ENCODE results near the gene SNAPC5. TPM values are rescaled to one million over a fixed set of nuclear protein-coding genes. Genes with fewer than 3 reads are reported as not detected.

The SNAPC5 gene
- total and polyA plus RNA-seq, 2 of the 13 experiments (the other 11 are each of a cell fraction or from before 2014, with no cell fraction given): 14.8 to 36.2 TPM

DNA sequence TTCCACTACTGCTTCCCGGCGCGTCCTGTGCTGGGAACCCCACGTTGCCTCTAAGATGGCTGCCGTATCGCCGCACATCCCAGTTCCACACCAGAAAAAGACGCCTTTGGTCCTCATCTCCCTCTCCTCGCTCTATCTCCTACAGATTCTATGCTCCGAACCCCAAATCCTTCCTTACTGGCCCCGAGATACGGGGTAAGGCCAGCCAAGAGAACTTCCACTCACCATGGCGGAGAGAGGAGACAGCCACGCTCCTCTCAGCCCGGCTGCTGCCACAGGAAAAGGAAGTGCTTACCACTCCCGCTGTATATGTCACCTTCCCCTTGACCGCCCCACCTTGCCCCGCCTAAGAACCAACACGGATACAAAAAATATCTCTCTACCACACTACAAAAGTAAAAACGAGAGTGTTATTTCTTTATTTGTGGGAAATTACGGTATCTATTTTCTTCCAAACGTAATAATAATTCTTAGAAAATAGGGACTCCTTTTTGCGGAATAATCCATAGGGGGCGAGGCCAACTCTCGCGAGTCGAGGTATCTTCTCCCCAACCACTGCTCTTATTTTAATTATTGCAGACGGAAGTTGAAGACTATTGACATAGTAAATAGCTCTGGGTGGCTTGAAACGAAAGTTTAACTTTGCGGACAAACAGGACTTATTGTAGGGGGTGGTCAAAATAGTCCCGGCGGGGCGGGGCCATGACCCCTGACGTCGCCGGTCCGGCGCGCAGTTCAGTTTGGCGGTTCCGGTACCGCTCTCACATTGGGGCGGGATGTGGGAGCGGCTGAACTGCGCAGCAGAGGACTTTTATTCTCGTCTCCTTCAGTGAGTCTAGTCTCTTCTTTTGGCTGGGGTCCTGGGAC lies 7.2 kb upstream of the SNAPC5 start, which contains the start of the genes RPL4 and ZWILCH (continued):
- TF ChIP-seq, protein P1, sequence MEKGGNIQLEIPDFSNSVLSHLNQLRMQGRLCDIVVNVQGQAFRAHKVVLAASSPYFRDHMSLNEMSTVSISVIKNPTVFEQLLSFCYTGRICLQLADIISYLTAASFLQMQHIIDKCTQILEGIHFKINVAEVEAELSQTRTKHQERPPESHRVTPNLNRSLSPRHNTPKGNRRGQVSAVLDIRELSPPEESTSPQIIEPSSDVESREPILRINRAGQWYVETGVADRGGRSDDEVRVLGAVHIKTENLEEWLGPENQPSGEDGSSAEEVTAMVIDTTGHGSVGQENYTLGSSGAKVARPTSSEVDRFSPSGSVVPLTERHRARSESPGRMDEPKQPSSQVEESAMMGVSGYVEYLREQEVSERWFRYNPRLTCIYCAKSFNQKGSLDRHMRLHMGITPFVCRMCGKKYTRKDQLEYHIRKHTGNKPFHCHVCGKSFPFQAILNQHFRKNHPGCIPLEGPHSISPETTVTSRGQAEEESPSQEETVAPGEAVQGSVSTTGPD (CRISPR knock-in tag; IDR thresholded peaks at IDR 0.05): no peak
- TF ChIP-seq PAF1 (CRISPR knock-in tag; IDR thresholded peaks at IDR 0.05) (no peak), ZNF136 (CRISPR knock-in tag; IDR thresholded peaks at IDR 0.05; ENCODE audit: low read depth) (peak; percentile 22; the same call in 1 of the 2 replicates), ZNF556 (CRISPR knock-in tag; IDR thresholded peaks at IDR 0.05; ENCODE audit: borderline replicate concordance) (no peak; the same call in 1 of the 2 replicates), MAZ (IDR thresholded peaks at IDR 0.05; ENCODE audit: borderline replicate concordance, low read depth, low read length) (0 out of 2 replicates have a peak, but pooled peaks have one; percentile 36), MAZ (CRISPR knock-in tag; IDR thresholded peaks at IDR 0.05; ENCODE audit: low read depth) (no peak), MTA3 (CRISPR knock-in tag; IDR thresholded peaks at IDR 0.05) (no peak)
- TF ChIP-seq, protein P2, sequence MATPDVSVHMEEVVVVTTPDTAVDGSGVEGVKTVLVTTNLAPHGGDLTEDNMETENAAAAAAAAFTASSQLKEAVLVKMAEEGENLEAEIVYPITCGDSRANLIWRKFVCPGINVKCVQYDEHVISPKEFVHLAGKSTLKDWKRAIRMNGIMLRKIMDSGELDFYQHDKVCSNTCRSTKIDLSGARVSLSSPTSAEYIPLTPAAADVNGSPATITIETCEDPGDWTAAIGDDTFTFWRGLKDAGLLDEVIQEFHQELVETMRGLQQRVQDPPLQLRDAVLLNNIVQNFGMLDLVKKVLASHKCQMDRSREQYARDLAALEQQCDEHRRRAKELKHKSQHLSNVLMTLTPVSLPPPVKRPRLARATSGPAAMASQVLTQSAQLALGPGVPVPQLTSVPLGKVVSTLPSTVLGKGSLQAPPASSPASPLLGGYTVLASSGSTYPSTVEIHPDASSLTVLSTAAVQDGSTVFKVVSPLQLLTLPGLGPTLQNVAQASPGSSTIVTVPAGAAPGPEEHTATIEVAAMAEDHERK (CRISPR knock-in tag; IDR thresholded peaks at IDR 0.05; ENCODE audit: low read depth): no peak
- TF ChIP-seq, protein P3, sequence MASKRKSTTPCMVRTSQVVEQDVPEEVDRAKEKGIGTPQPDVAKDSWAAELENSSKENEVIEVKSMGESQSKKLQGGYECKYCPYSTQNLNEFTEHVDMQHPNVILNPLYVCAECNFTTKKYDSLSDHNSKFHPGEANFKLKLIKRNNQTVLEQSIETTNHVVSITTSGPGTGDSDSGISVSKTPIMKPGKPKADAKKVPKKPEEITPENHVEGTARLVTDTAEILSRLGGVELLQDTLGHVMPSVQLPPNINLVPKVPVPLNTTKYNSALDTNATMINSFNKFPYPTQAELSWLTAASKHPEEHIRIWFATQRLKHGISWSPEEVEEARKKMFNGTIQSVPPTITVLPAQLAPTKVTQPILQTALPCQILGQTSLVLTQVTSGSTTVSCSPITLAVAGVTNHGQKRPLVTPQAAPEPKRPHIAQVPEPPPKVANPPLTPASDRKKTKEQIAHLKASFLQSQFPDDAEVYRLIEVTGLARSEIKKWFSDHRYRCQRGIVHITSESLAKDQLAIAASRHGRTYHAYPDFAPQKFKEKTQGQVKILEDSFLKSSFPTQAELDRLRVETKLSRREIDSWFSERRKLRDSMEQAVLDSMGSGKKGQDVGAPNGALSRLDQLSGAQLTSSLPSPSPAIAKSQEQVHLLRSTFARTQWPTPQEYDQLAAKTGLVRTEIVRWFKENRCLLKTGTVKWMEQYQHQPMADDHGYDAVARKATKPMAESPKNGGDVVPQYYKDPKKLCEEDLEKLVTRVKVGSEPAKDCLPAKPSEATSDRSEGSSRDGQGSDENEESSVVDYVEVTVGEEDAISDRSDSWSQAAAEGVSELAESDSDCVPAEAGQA (IDR thresholded peaks at IDR 0.05; ENCODE audit: low read depth): no peak
- TF ChIP-seq, protein P3 (CRISPR knock-in tag; IDR thresholded peaks at IDR 0.05; ENCODE audit: borderline replicate concordance): no peak
- TF ChIP-seq, protein P4, sequence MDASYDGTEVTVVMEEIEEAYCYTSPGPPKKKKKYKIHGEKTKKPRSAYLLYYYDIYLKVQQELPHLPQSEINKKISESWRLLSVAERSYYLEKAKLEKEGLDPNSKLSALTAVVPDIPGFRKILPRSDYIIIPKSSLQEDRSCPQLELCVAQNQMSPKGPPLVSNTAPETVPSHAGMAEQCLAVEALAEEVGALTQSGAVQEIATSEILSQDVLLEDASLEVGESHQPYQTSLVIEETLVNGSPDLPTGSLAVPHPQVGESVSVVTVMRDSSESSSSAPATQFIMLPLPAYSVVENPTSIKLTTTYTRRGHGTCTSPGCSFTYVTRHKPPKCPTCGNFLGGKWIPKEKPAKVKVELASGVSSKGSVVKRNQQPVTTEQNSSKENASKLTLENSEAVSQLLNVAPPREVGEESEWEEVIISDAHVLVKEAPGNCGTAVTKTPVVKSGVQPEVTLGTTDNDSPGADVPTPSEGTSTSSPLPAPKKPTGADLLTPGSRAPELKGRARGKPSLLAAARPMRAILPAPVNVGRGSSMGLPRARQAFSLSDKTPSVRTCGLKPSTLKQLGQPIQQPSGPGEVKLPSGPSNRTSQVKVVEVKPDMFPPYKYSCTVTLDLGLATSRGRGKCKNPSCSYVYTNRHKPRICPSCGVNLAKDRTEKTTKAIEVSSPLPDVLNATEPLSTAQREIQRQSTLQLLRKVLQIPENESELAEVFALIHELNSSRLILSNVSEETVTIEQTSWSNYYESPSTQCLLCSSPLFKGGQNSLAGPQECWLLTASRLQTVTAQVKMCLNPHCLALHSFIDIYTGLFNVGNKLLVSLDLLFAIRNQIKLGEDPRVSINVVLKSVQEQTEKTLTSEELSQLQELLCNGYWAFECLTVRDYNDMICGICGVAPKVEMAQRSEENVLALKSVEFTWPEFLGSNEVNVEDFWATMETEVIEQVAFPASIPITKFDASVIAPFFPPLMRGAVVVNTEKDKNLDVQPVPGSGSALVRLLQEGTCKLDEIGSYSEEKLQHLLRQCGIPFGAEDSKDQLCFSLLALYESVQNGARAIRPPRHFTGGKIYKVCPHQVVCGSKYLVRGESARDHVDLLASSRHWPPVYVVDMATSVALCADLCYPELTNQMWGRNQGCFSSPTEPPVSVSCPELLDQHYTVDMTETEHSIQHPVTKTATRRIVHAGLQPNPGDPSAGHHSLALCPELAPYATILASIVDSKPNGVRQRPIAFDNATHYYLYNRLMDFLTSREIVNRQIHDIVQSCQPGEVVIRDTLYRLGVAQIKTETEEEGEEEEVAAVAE (CRISPR knock-in tag; IDR thresholded peaks at IDR 0.05; ENCODE audit: borderline replicate concordance): peak; percentile 80; the same call in 1 of the 2 replicates
- TF ChIP-seq, protein P5, sequence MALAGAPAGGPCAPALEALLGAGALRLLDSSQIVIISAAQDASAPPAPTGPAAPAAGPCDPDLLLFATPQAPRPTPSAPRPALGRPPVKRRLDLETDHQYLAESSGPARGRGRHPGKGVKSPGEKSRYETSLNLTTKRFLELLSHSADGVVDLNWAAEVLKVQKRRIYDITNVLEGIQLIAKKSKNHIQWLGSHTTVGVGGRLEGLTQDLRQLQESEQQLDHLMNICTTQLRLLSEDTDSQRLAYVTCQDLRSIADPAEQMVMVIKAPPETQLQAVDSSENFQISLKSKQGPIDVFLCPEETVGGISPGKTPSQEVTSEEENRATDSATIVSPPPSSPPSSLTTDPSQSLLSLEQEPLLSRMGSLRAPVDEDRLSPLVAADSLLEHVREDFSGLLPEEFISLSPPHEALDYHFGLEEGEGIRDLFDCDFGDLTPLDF (CRISPR knock-in tag; IDR thresholded peaks at IDR 0.05): peak; percentile 48; the same call in 1 of the 2 replicates

All from HepG2 (cell line).